Stimulated activated CD8-positive, alpha-beta memory T cell treated with anti-CD3 and anti-CD28 coated beads, Interleukin-4, amount 100 ng/mL, for 4 hours (primary cell): ENCODE results near the gene IFNE.
"Not testable (repeated sequence)": the region's sequence is repeated elsewhere in the genome, so short reads cannot be mapped to it uniquely, and the experiment has no call there.

Source experiments
- DNase-seq, 2 donors: peaks; one replicate each; pipeline ENCODE4 v3.0.0-alpha.2; 2020; ENCODE audit warnings: low read depth in 2 of 2, low spot score in 1 of 2

The IFNE gene

DNA sequence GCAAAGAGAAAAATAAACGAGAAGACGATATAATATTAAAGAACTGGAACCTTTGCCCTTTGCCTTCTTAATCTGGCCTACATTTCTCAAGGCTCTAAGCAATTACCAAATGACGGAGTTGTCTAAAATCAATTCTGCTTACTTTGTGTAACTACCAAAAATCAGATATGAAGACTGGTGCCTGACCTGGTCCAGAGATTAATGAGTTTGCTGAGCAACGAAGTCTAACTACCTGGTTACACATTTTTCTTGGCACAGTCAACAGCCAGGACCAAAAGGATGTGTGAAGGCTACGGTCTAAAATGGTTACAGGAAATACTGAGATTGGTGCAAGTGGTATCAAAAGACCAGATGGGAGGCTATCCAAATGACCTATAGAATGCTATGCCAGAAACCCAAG, 17.8 kb upstream of the IFNE start:
- no peak for DNase-seq

DNA sequence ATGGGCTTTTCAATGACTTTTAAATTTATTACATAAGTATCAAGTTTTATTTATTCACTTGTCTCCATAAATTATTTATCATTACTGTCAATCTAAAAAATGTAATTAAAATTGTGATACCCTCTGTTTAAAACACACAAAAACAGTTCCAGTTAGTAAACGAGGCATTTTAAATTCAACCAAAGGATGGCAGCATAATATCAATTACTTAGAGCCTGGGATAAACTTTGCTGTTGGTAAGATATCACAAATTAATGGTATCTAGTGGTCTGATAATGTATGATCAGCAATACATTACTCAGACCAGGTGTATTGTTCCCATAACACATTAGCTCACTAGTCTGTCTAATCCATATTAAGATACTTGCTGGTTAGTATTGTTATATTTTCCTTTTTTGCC, 9.6 kb upstream of the IFNE start:
- DNase-seq = no peak

DNA sequence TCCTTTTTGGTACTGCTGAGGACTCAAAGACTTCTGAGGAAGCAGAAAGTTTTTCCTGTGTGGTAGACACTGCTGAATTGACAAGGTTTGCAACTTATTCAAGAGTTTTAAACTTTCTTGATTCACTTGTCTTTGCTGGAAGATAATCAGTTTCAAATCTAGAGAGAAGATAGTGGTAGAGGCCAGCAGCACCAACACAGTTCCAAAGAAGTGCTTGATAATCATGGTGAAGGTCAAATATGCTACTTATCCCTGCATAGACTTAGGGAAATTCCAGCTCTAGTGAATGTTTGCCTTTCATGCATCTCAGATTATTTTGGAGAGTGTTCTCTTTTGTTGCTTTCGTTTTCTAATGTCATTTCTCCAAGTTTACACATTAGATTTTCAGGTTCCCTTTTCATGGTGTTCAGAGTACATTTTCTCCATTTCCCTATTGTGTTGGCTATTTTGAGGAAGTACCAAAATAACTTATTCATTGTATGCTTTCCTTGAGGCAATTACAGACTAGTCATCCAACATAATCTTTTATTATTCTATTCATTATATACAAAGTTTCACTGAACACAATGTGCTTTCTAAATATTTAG, 550 bp downstream of the IFNE start:
- no peak for DNase-seq

DNA sequence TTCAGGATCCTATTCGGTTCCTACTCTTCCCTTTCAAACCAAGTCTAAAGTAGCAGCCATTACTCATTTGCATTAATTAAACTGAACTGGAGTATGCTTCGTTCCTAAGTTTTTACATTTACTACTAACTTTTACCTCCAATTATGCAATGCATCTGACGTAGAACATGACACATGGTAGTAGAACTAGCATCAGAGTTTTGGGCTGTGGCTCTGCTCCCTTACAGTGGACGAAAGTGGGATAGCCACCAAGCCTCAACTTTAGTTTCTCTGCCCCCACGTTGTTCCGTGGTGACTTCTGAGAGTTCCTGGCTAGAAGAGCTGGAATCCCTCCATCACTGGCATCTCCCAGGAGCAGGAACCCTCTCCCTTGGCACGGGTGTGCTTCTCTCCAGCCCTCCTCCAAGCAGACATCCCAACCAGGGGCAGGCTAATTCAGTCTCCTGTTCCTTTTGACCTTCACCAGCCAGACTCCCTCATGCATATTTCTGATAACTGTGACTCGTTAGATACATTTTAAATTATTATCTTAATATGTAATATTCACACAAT, 2.9 kb downstream of the IFNE start:
- no peak for DNase-seq

DNA sequence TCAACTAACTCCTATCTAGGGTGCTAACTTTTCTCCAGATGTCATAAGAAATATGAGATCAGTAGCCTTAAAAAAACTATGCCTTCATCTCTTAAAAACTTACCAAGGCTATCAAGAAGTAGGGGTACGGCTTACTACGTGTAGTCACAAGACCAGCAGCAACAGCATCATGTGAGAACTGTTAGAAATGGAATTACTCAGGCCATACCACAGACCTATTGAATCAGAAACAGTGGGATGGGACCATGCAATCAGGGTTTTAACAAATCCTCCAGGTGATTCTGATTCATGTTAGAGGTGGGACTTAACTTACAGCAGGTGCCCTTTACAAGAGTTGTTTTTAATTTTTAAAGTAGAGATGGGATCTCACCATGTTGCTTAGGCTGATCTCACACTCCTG, 4.6 kb downstream of the IFNE start:
- no peak for DNase-seq

DNA sequence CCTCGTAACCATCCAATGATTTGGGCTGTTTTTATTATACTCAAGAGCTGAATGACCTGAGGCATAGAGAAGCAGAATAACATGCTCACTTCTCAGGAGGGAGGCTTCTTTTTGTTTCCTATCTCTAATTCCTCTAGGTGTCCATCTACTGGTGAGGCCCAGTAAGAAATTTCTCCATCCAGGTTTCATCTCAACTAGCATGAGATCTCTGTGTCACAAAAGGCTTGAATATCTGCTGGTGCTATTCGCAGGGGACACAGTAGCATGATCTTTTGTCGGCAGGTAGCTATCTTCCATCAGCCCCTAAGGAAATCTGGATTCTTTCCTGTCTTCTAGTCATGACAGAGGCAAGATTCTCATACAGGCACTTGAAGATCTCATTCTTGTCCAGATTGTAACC, 8.9 kb downstream of the IFNE start:
- DNase-seq = no peak

DNA sequence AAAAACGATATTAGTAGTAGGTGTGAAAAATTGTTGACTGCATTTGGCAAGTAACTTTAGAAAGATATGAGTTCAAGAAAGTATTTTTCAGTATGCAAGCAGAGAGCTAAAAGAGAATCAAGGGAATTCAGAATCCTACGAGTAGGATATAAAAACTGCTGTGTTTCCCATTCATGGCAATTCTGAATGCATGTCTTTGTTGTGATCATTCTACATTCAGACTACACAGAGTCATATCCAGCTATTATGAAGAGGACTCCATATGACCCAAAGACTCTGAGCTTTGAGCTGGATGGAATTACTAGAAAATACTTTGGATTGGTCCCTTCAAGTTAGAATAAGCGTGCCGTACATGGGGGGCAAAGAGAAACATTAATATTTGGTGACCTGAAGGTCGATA, 12.0 kb downstream of the IFNE start:
- no peak for DNase-seq

DNA sequence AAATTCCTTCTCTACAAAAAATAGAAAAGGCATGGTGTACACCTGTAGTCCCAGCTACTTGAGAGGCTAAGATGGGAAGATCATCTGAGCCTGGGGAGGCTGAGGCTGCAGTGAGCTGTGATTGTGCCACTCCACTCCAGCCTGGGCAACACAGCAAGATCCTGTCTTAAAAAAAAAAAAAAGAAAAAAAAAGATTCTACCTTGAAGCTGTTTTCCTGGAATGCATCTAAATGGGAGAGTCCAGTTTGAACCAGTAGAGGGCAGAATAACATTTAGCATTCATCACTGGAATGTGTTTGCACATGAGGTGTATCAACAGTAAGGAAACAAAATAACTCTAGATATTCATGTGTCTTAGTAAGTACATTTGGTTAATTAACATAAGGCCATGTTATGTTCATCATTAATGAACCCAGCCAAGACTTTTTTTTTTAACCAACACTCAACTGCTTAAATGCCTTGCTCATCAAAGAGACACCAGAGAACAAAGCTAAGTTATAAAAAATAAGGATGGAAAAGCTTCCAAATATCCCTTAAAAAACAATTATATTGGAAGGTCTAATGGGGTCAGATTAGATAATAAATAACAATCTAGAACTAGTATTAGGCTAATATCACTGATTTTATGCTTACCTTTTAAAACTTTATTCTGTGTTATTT, 16.1 kb downstream of the IFNE start:
- no peak for DNase-seq

DNA sequence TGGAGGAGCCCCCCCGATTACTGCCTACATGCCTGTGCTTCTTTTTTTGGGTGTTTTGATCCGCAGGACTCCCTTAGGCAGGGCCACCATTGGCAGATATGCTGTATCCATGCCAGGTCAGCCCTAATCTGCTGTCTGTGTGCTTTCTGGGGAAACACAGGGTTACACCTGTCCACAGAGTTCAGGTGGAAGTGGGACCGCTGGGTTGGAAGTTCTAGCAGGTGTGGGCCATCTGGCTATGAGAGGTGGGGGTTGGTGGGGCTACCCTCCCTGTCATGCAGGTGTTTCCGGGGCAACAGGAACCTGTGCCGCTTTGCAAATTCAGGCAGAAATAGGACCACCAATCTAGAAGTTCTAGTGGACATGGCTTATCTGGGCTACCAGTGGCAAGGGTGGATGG, 17.0 kb downstream of the IFNE start:
- no peak for DNase-seq

DNA sequence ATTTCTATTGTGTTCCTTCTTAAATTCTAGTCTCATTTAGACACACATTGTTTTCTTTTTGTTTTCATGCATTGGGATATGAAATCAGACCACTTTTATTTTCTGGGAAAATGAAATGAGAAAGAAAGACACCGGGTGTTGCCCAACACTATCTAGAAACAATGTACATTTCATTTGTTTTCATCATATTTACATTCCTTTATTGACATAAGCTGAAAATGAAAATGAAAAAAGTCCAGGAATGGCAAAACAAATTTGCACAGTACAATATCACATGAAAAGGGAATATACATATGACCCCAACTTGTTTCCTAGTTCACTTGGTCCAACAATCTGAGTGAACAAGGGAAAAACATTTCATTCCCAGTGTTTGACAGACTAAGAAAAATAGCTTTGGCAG, 20.7 kb downstream of the IFNE start:
- no peak for DNase-seq

DNA sequence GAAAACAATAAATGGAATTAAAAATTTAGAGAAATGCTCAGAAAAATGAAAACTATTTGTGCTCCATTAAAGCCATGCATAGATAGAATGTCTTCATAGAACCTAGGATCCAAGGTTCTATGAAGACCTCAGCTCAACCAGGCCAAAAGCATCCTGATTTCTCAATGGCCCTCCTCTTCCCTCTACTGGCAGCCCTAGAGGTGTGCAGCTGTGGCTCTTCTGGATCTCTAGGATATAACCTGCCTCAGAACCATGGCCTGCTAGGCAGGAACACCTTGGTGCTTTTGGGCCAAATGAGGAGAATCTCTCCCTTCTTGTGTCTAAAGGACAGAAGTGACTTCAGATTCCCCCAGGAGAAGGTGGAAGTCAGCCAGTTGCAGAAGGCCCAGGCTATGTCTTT, 26.8 kb downstream of the IFNE start:
- DNase-seq = no peak

DNA sequence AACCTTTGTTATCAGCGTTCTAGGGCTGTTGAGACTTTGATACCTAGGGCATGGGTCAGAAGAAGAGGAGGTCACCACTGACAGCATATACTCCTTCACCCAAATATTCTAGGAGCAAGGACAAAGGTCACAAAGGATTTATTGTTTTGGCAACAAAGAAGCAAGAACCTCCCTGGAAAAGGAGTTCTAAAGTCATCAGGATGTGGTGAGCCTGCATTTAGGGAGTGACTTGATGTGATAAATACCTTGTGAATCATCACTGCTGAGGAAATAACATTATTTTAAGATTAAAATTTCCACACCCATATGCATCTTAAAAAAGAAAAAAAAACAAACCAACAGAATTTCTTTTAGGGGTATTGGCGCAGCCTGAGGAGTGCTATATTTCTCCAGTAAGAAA, 28.0 kb downstream of the IFNE start:
- DNase-seq = no peak

DNA sequence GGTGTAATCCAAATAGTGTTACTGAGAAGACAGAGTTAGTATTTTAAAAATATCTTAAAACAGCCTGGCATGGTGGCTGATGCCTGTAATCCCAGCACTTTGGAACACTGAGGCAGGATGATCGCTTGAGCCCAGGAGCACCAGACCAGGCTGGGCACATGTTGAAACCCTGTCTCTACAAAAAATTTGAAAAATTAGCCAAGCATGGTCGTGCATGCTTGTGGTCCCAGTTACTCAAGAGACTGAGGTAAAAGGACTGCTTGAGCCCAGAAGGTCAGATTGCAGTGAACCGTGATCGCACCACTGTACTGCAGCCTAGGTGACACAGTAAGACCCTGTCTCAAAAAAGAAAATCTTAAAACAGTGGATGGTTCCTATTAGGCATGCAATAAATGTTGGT, 29.4 kb downstream of the IFNE start:
- no peak for DNase-seq

DNA sequence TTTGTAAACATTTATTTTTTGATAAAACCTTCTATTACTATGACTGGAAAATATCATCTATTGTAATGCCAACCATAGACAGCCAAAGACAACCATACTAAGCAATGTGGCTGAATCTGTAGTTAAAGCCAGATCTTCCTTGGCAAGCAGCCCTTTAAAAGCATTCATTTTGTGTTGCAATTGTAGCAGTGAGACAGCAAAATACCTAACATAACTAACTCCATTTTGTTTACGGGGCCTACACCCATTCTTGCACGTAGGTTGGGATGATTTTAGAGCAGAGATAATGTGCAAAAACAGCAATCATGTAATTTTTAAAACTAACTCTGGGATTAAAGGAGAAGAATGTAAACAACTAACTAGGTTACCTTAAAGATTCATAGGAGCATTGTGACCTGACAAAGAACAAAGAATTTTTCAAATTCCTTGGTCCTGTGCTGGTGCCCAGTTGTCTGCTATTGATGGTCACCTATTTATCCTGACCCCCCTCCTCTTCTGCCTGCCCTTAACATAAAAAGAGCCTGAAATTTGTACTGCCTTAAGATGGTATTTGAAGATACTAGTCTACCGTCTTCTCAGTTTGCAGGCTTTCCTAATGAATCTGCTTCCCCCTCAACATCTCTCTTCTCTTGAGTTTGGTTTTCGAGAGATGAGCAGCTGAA, 31.2 kb downstream of the IFNE start:
- no peak for DNase-seq

DNA sequence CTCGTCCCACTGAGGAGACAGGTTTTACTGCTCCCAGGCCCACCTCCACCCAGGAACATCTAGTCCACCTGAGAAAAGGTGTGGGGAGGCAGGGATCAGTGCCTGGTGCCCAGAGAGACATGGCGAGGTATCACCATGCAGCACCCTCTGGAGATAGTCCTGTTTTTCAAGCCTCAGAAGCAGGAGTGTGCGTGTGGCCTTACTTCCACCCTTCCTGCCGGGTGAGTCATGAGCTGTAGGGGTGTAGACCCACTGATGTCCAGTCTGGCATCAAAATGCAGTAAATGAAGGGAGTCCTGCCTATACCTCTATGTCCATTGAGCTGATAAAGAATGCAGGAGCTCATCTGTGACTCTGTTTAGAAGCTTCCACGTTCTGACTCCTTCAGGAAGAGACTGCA, 32.8 kb downstream of the IFNE start:
- DNase-seq = not testable (repeated sequence)

DNA sequence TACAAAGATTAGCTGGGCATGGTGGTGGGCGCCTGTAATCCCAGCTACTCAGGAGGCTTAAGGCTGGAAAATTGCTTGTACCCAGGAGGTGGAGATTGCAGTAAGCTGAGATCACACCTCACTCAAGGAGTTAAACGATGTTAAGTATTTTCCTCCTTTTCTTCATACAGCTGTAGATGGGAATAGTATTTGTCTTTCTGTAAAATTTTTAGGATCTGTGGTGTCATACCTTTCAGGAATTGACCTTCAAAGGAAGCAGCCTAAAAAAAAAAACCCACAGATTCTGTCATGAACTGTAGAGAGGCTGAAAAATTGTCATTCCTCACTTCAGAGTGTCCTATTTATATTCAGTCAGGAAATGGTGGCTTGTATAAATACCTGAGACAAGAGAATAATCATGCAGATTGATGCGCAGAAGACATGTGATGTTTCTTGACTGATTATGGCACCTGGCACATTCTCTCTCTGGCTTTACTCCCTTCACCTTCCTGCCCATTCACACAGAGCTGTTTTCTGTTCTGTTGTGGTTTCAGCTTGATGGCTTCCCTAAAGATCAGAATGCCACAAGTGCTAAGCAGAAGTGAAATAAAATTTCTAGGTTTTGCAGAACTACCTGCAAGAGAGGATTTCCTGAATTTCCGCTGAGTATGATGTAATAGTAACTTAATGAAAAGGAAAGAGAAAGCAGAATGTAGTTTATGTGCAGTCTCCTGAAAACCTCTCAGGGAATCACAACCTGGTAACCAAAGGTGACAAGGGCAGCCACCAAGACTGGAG, 38.1 kb downstream of the IFNE start:
- no peak for DNase-seq

DNA sequence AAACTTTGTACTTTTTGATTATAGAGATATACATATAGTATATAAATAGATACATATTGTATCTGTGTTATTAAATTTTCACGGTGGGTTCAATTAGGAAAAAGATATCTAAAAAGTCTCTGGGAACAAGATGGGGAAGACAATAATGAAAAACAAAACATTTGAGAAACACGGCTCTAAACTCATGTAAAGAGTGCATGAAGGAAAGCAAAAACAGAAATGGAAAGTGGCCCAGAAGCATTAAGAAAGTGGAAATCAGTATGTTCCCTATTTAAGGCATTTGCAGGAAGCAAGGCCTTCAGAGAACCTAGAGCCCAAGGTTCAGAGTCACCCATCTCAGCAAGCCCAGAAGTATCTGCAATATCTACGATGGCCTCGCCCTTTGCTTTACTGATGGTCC, 42.0 kb downstream of the IFNE start, which contains the start of gene IFNA1:
TSS of gene IFNA1 (plus strand) at position 301 of the 400 bp plus-strand sequence. CDS start at position 370, 69 bp downstream.
- no peak for DNase-seq

DNA sequence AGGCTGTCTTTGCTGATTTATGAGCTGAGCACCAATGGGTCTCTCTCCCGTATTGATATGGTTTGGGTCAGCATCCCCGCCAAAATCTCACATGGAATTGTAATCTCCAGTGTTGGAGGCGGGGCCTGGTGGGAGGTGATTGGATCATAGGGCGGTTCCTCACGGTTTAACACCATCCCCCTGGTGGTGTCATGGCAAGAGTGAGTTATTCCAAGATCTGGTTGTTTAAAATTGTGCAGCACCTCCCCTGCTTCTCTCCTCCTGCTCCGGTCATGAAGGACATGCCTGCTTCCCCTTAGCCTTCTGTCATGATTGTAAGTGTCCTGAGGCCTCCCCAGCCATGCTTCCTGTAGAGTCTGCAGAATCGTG, 47.1 kb downstream of the IFNE start:
- DNase-seq = not testable (repeated sequence)

DNA sequence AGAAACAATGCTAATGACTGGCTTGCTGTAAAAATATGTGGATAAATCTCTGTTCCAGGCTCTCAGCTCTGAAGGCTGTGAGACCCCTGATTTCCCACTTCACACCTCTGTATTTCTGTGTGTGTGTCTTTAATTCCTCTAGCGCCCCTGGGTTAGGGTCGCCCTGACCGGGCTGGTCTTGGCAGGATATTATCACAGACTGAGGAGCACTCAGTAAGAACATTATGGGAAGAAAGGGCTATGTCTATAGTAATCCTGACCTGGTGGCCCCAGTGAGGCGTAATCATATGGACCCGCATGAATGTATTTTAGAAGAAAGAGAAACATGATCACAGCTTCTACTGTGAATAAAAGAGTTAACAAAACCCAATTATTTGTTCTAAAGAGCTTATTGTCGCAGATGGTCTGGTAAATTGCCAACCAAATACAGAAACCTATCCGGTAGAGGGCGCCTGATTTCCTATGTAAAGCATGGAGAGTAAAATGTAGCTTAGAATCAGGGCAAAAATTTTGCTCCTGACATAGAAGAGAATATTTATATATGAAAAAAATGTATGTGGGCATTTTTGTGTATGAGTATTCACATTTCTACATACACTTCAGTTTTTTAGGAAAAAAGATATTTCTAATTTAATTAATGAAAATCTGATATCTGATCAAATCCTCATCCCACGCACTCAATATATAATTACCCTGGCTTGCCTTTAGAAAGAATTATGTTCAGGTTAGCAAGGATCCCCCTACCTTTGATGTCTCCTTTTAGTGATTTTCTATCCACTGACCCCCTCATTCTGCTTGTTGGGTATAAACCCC, 47.7 kb downstream of the IFNE start:
- DNase-seq = peak in 1 of 2 donors; percentile 24

DNA sequence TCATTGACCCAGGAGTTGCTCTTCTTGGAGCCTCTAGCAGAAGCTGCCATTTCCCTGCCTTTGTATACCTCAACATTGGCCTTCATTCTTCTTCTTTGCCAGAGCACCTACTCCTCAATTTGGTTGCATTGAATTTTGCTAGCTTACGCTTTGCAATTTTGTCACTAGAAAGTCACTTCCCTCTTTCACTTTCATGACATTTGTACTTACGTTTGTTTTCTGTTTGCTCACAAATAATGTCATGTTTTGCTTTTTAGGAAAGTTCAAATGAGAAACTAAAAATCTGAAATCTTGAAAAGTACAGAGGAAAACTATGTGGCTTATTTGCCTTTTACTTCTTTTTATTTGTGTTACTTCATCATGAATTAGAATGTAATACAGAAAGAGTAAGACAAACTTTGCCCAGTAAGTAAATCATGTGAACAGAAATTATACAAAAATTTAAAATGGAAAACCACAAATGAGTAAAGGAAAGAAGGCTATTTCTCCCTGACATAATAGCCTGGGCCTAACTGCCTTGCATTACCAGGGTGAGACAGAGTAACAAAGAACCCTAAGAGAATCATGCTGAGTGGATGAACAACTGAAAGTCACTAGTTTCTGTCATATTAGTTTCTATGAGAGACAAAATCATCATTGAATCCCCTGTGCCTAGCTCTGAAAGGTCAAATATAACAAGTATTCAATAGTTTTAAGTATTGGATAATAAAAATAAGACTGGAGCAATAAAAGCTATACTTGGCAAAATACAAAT, 49.3 kb downstream of the IFNE start:
- DNase-seq = no peak
